ENCODE measurements around the gene MRPS16.

The MRPS16 gene

DNA sequence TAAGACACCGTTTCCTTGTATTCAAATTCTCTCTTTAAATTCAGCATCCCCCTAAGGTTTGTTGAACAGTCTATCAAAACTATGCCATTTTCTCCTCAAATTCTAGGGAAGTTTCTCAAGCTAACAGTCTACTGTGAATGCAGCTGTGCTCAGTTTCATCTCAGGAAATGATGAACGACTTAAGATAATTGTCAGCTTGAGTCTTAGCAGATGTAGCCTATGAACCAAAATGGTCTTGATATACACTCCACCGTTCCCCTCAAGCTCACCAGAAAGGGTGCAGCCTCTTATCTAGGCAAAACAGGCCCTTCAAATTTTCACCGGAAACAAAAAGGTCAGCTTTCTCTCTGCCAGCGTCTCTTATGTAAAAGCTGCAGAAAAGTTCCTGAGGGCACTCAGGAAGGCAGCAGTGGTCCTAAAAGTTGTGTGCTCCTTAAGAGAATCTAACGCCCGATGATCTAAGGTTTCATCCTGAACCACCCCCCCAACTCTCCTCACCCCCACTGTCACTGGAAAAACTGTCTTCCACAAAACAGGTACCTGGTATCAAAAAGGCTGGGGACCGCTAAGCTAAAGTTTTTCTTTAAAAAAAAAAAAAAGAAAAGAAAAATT lies 7.5 kb downstream of the MRPS16 start:
- in situ Hi-C loops (cut with MboI; ENCODE audit: low sequenced_read_pairs) = no loop called here

GRCh38 chr10:73239908-73240307 lies 12.5 kb downstream of the MRPS16 start:
- in situ Hi-C loops (cut with MboI; ENCODE audit: low sequenced_read_pairs) = no loop called here

GRCh38 chr10:73238990-73239566 lies 13.4 kb downstream of the MRPS16 start:
- in situ Hi-C loops (cut with MboI; ENCODE audit: low sequenced_read_pairs) = no loop called here

DNA sequence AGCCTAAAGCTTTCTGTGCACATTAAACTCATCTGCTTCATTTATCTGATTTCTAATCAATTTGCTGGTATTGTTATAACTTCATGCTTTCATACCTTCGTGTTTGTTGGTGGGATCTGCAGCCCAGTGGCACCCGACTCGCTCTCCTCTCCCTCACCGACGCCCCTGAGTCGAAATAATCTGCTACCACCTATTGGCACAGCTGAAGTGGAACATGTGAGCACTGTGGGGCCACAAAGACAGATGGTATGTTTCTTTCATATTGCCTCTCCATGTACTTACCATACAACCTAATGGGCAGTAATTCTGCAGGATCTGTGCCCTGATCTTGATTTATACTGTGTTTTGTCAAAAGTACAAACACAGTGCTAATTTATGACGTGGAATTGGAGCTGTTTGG lies 17.7 kb downstream of the MRPS16 start:
- in situ Hi-C loops (cut with MboI; ENCODE audit: low sequenced_read_pairs) = no loop called here

DNA sequence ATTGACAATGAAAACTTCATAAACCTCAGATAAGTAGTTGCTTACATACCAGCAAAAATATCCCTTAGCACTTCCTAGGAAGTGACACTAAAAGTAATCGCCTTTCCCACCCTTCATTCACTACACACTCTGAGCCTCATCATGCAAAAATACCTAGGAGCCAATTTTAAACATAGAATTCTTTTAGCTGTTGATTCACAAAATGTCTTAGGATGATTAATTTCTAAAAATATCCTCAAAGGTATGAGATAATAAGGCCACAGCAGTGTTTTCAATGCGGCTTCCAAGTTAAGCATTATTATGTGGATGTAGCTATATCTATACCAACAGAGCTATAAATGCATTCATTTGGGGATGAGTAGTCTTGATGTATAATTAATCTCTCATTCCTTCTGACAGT lies 18.6 kb downstream of the MRPS16 start:
- in situ Hi-C loops (cut with MboI; ENCODE audit: low sequenced_read_pairs) = no loop called here

- in situ Hi-C loops (cut with MboI; ENCODE audit: low sequenced_read_pairs) = no loop called here
Observed at GRCh38 chr10:73232887-73233286, 19.6 kb downstream of the MRPS16 start.

- in situ Hi-C loops (cut with MboI; ENCODE audit: low sequenced_read_pairs) = no loop called here
Observed at GRCh38 chr10:73229567-73229966, 22.9 kb downstream of the MRPS16 start.

DNA sequence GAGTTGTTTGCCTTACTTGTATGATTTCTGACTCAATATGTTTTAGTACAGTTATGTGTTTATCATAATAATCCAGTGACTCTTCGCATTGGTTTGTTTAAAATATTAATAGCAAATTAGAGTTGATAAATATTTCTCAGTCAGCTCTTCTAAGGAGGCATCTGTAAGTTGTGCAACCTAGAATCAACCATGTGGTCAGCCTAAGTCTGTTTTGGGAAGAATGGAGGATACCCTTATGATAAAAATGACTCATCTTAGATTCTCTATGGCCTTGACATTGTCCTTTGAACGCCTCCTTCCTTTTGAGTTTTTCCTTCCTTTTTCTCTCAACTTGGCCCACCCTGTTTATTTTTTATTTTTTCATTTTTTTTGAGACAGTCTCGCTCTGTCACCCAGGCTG lies 24.2 kb downstream of the MRPS16 start:
- in situ Hi-C loops (cut with MboI; ENCODE audit: low sequenced_read_pairs) = no loop called here

GRCh38 chr10:73226663-73227062 lies 25.8 kb downstream of the MRPS16 start:
- in situ Hi-C loops (cut with MboI; ENCODE audit: low sequenced_read_pairs) = no loop called here

DNA sequence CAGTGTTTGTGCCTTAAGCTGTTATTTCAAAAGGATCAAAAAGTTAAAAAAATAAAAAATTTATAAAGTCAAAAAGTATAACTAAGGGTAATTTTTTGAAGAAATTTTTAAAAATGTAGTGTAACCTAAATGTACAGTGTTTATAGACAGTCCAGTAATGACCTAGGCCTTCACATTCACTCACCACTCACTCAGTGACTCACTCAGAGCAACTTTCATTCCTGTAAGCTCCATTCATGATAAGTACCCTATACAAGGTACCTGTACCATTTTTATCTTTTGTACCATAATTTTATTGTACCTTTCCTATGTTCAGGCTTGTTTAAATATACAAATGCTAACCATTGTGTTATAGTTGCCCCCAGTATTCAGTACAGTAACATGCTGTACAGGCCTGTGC lies 26.9 kb downstream of the MRPS16 start:
- in situ Hi-C loops (cut with MboI; ENCODE audit: low sequenced_read_pairs) = no loop called here

GRCh38 chr10:73220989-73221388 lies 31.5 kb downstream of the MRPS16 start:
- in situ Hi-C loops (cut with MboI; ENCODE audit: low sequenced_read_pairs) = no loop called here

DNA sequence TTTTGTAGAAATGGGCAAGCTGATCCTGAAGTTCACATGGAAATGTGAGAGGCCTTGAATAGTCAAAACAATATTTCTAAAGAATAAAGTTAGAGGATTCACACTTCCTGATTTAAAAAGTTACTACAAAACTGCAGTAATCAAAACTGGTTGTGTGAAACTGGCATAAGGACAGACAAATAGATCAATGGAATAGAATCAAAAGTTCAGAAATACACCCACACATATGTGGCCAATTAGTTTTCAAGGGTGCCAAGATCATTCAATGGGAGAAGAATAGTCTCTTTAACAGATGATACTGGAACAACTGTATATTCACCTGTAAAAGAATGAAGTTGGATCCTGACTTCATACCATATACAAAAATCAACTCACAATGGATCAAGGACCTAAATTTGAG lies 33.1 kb downstream of the MRPS16 start:
- in situ Hi-C loops (cut with MboI; ENCODE audit: low sequenced_read_pairs) = no loop called here

- in situ Hi-C loops (cut with MboI; ENCODE audit: low sequenced_read_pairs) = no loop called here
Observed at GRCh38 chr10:73218431-73219191, 33.8 kb downstream of the MRPS16 start.

- in situ Hi-C loops (cut with MboI; ENCODE audit: low sequenced_read_pairs) = no loop called here
Observed at GRCh38 chr10:73217628-73218027, 34.8 kb downstream of the MRPS16 start.

- in situ Hi-C loops (cut with MboI; ENCODE audit: low sequenced_read_pairs) = no loop called here
Observed at GRCh38 chr10:73215749-73216148, 36.7 kb downstream of the MRPS16 start.

DNA sequence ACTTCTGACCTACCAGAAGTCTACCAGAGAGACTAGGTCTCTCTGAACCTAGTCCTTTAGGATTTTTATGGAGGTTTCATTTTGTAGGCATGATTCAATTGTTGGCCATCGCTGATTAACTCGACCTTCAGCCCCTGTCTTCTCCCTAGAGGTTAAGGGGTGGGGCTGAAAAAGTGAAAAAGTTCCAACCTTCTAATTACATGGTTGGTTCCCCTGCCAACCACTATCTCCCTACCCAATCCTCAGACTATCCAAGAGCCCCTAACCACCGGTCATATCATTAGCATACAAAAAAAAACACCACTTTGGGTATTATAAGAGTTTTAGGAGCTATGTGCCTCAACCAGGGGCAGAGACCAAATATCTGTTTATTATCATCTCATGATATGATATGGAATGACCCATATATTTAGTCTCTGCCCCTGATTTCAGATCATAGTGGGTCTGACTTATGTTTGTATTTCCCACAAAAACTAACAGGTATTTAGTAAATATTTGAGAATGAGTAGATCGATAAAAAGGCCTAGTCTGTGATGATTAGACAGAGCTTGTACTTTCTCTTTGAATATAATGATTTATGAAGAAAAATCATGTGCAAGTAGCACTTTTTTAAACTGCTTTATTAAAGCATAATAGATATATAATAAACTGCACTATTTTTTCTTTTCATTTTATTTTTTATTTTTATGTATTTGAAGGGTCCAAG lies 41.2 kb downstream of the MRPS16 start:
- in situ Hi-C loops (cut with MboI; ENCODE audit: low sequenced_read_pairs) = no loop called here

GRCh38 chr10:73210395-73211105 lies 41.9 kb downstream of the MRPS16 start:
- in situ Hi-C loops (cut with MboI; ENCODE audit: low sequenced_read_pairs) = no loop called here

DNA sequence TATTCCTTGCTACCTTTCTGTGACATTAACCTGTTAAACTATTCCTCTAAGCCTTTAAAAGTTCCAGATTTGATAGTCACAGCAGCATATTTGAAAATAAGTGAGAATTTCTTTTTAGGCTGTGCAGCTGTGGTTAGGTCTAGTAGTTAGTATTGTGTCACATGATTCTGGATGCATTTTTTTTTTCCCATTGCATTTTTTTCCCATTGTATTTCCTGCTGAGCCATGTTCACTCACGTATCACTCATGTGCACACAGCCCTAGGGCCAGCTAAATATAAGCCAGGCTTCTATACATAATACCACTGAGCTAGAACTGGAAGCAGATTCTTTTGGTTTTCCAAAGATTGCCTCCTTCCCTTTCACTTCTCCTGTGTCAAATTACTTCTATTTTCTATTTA lies 42.7 kb downstream of the MRPS16 start:
- in situ Hi-C loops (cut with MboI; ENCODE audit: low sequenced_read_pairs) = no loop called here

DNA sequence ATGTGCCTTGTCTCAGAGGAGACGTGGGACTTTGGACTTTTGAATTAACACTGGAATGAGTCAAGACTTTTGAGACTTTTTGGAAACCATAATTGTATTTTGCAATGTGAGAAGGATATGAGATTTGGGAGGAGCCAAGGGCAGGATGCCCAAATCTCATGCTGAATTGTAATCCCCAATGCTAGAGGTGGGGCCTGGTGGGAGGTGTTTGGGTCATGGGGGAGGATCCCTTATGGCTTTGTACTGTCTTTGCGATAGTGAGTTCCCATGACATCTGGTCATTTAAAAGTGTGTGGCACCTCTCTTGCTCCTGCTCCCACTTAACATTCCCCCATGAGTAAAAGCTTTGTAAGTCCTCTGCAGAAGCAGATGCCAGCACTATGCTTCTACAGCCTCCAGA lies 44.6 kb downstream of the MRPS16 start:
- in situ Hi-C loops (cut with MboI; ENCODE audit: low sequenced_read_pairs) = no loop called here

- in situ Hi-C loops (cut with MboI; ENCODE audit: low sequenced_read_pairs) = no loop called here
Observed at GRCh38 chr10:73206385-73206784, 46.1 kb downstream of the MRPS16 start.

DNA sequence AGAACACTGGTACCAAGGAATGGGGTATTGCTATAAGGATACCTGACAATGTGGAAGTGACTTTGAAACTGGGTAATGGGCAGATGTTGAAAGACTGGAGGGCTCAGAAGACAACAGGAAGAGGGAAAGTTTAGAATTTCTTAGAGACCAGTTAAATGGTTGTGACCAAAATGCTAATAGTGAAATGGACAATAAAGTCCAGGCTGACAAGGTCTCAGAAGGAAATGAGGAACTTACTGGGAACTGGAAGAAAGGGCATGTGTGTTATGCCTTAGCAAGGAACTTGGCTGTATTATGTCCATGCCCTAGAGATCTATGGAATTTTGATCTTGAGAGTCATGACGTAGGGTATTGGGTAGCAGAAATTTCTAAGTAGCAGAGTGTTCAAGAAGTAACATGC lies 46.6 kb downstream of the MRPS16 start:
- in situ Hi-C loops (cut with MboI; ENCODE audit: low sequenced_read_pairs) = no loop called here
